Activated CD8-positive, alpha-beta T cell treated with anti-CD3 and anti-CD28 coated beads, Interleukin-2, amount 10 ng/mL, durations not matched to agents 7 days and 5 days (primary cell): ENCODE data around the gene WIPF3. TPM values are rescaled to one million over a fixed set of nuclear protein-coding genes. Genes with fewer than 3 reads are reported as not detected.

ENCODE experiments used
- ATAC-seq: fragments of 150-1000 bp; cut with Tn5 transposase; one replicate; pipeline ENCODE4 v1.10.0; 2021; ENCODE audit warnings: moderate library complexity
- CTCF ChIA-PET: fragments of 350-600 bp; sonication (Branson Sonifier 250); formaldehyde crosslinking; loops from one replicate; lab custom pipeline; 2021; ENCODE audit warnings: antibody characterized with exemption; lab: Charles Lee
- POLR2A ChIA-PET: fragments of 350-600 bp; sonication (Branson Sonifier 250); formaldehyde crosslinking; loops from one replicate; lab custom pipeline; 2021; ENCODE audit warnings: antibody characterized with exemption; lab: Charles Lee
- DNase-seq: peaks from one replicate; pipeline ENCODE4 v3.0.0-alpha.2; 2020
- H3K27ac Mint-ChIP-seq: one replicate; pipeline ENCODE4 v1.8.0; 2021; ENCODE audit warnings: mild to moderate bottlenecking, mixed read lengths
- H3K27me3 Mint-ChIP-seq: one replicate; pipeline ENCODE4 v1.8.0; 2021; ENCODE audit warnings: low read depth, mixed read lengths
- H3K36me3 Mint-ChIP-seq: one replicate; pipeline ENCODE4 v1.8.0; 2021; ENCODE audit warnings: low read depth, mixed read lengths
- H3K4me1 Mint-ChIP-seq: one replicate; pipeline ENCODE4 v1.8.0; 2021; ENCODE audit warnings: low read depth, mixed read lengths
- H3K4me3 Mint-ChIP-seq: one replicate; pipeline ENCODE4 v1.8.0; 2021; ENCODE audit warnings: mild to moderate bottlenecking, mixed read lengths
- H3K9me3 Mint-ChIP-seq: one replicate; pipeline ENCODE4 v1.8.0; 2022; ENCODE audit warnings: mixed read lengths; ENCODE audit not compliant: insufficient read depth
- total RNA-seq, 2 experiments: library from RNA; stranded (reverse); gene quantifications; one replicate each; pipeline ENCODE4 v1.2.3, GENCODE V29; 2021

The WIPF3 gene
- not detected for total RNA-seq

- Mint-ChIP-seq H3K4me3 (no peak within 1 kb of the TSS), H3K9me3 (no peaks in the 10 kb centered on the region), H3K36me3 (no peaks in the 10 kb centered on the region), H3K4me1 (peaks cover 7% of the 10 kb centered on the region), H3K27ac (no peak within 1 kb of the TSS), H3K27me3 (peaks cover 74% of the 10 kb centered on the region)
- CTCF ChIA-PET = interaction anchor here (0.6 kb wide), 1 partner anchor 32 kb away, joined by 3 read pairs; no protein-coding TSS in a partner anchor
- DNase-seq (no peak), ATAC-seq (peak; percentile 63)
- POLR2A ChIA-PET = no interaction called here
These were observed at the start of gene WIPF3 for GRCh38 chr7:29806208-29806994. WIPF3 (plus strand) TSS chr7:29806508; CDS start chr7:29834725, 28,217 bp downstream.

- no peak for ATAC-seq
- peaks cover 8% of the 10 kb centered on the region for H3K27me3 Mint-ChIP-seq
- no peak overlapping the region for H3K27ac Mint-ChIP-seq
- no peaks in the 10 kb centered on the region for H3K36me3 Mint-ChIP-seq
- ChIA-PET CTCF (no interaction called here), POLR2A (no interaction called here)
- H3K9me3 Mint-ChIP-seq = no peaks in the 10 kb centered on the region
- no peak for DNase-seq
- no peak overlapping the region for H3K4me3 Mint-ChIP-seq
- H3K4me1 Mint-ChIP-seq = no peaks in the 10 kb centered on the region
These were observed 43.0 kb upstream of the WIPF3 start for GRCh38 chr7:29763266-29763665.

- ATAC-seq (no peak), DNase-seq (no peak)
- ChIA-PET CTCF (no interaction called here), POLR2A (no interaction called here)
- H3K27ac Mint-ChIP-seq = no peak overlapping the region
- H3K4me3 Mint-ChIP-seq = no peak overlapping the region
- H3K4me1 Mint-ChIP-seq = no peaks in the 10 kb centered on the region
- H3K27me3 Mint-ChIP-seq = peaks cover 9% of the 10 kb centered on the region
- no peaks in the 10 kb centered on the region for H3K36me3 Mint-ChIP-seq
- no peaks in the 10 kb centered on the region for H3K9me3 Mint-ChIP-seq
These were observed 42.1 kb upstream of the WIPF3 start for GRCh38 chr7:29764227-29764626.

GRCh38 chr7:29765490-29765889 is 40.8 kb upstream of the WIPF3 start:
- CTCF ChIA-PET = no interaction called here
- Mint-ChIP-seq H3K4me1 (no peaks in the 10 kb centered on the region), H3K4me3 (no peak overlapping the region), H3K9me3 (no peaks in the 10 kb centered on the region), H3K27me3 (peaks cover 10% of the 10 kb centered on the region), H3K36me3 (no peaks in the 10 kb centered on the region), H3K27ac (no peak overlapping the region)
- ATAC-seq (no peak), DNase-seq (no peak)
- POLR2A ChIA-PET = no interaction called here

- no peak for DNase-seq
- ChIA-PET POLR2A (no interaction called here), CTCF (no interaction called here)
- Mint-ChIP-seq H3K27me3 (peaks cover 9% of the 10 kb centered on the region), H3K4me3 (no peak overlapping the region), H3K27ac (no peak overlapping the region), H3K9me3 (no peaks in the 10 kb centered on the region), H3K36me3 (no peaks in the 10 kb centered on the region), H3K4me1 (no peaks in the 10 kb centered on the region)
- no peak for ATAC-seq
These were observed 35.9 kb upstream of the WIPF3 start for GRCh38 chr7:29770371-29770770.

GRCh38 chr7:29771081-29771816 is 35.1 kb upstream of the WIPF3 start:
- Mint-ChIP-seq H3K36me3 (no peaks in the 10 kb centered on the region), H3K4me3 (no peak overlapping the region), H3K9me3 (no peaks in the 10 kb centered on the region), H3K27ac (no peak overlapping the region), H3K27me3 (peaks cover 7% of the 10 kb centered on the region), H3K4me1 (no peaks in the 10 kb centered on the region)
- no peak for DNase-seq
- CTCF ChIA-PET = no interaction called here
- POLR2A ChIA-PET = no interaction called here
- no peak for ATAC-seq

- no peaks in the 10 kb centered on the region for H3K9me3 Mint-ChIP-seq
- no peak overlapping the region for H3K4me3 Mint-ChIP-seq
- H3K27ac Mint-ChIP-seq = no peak overlapping the region
- no peaks in the 10 kb centered on the region for H3K4me1 Mint-ChIP-seq
- H3K36me3 Mint-ChIP-seq = no peaks in the 10 kb centered on the region
- ATAC-seq (no peak), DNase-seq (no peak)
- POLR2A ChIA-PET = no interaction called here
- peaks cover 17% of the 10 kb centered on the region for H3K27me3 Mint-ChIP-seq
- CTCF ChIA-PET = no interaction called here
These were observed 27.3 kb upstream of the WIPF3 start for GRCh38 chr7:29779017-29779416.

- Mint-ChIP-seq H3K4me3 (no peak overlapping the region), H3K27ac (no peak overlapping the region), H3K27me3 (peaks cover 15% of the 10 kb centered on the region), H3K4me1 (no peaks in the 10 kb centered on the region), H3K9me3 (no peaks in the 10 kb centered on the region), H3K36me3 (no peaks in the 10 kb centered on the region)
- ChIA-PET CTCF (no interaction called here), POLR2A (no interaction called here)
- no peak for ATAC-seq
- no peak for DNase-seq
These were observed 26.0 kb upstream of the WIPF3 start for GRCh38 chr7:29780346-29780745.

GRCh38 chr7:29783671-29784070 is 22.6 kb upstream of the WIPF3 start:
- ATAC-seq = no peak
- peaks cover 7% of the 10 kb centered on the region for H3K27me3 Mint-ChIP-seq
- ChIA-PET CTCF (no interaction called here), POLR2A (no interaction called here)
- no peaks in the 10 kb centered on the region for H3K36me3 Mint-ChIP-seq
- no peaks in the 10 kb centered on the region for H3K4me1 Mint-ChIP-seq
- H3K4me3 Mint-ChIP-seq = no peak overlapping the region
- H3K9me3 Mint-ChIP-seq = no peaks in the 10 kb centered on the region
- H3K27ac Mint-ChIP-seq = no peak overlapping the region
- DNase-seq = no peak

GRCh38 chr7:29793507-29793906 is 12.8 kb upstream of the WIPF3 start:
- H3K4me1 Mint-ChIP-seq = no peaks in the 10 kb centered on the region
- CTCF ChIA-PET = no interaction called here
- H3K4me3 Mint-ChIP-seq = no peak overlapping the region
- POLR2A ChIA-PET = no interaction called here
- ATAC-seq (no peak), DNase-seq (no peak)
- H3K9me3 Mint-ChIP-seq = no peaks in the 10 kb centered on the region
- H3K27me3 Mint-ChIP-seq = peaks cover 20% of the 10 kb centered on the region
- no peaks in the 10 kb centered on the region for H3K36me3 Mint-ChIP-seq
- H3K27ac Mint-ChIP-seq = no peak overlapping the region

GRCh38 chr7:29794959-29795629 is 11.2 kb upstream of the WIPF3 start:
- ChIA-PET POLR2A (no interaction called here), CTCF (no interaction called here)
- Mint-ChIP-seq H3K27me3 (peaks cover 25% of the 10 kb centered on the region), H3K9me3 (no peaks in the 10 kb centered on the region), H3K36me3 (no peaks in the 10 kb centered on the region), H3K27ac (no peak overlapping the region), H3K4me3 (no peak overlapping the region), H3K4me1 (no peaks in the 10 kb centered on the region)
- DNase-seq (no peak), ATAC-seq (no peak)
